COLO668 (cell line): ENCODE data around the gene LMTK3.
A peak's percentile ranks its signal among the peaks of the same experiment; 100 is the strongest.

ENCODE experiments used
- DNase-seq: peaks from one replicate; lab custom pipeline; 2025; ENCODE audit not compliant: unreplicated experiment; lab: John Stamatoyannopoulos, UW

The LMTK3 gene

DNA sequence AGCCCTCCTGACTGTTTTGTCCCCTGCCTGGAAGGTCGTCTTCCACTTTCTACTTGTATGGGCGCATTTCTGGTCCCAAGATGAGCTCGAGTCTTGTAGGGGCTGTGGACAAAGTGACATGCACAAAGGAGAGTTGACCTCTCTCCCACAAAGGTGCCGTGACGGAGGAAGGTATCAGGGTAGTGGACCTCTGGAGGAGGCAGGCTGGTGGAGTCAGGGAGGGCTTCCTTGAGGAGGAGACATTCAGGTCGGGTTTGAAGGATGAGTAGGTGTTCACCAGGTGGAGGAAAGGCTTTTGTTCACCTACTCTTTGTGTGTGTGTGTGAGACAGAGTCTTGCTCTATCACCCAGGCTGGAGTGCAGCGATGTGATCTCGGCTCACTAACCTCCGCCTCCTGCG lies 40.8 kb downstream of the LMTK3 start:
- DNase-seq, result no peak

DNA sequence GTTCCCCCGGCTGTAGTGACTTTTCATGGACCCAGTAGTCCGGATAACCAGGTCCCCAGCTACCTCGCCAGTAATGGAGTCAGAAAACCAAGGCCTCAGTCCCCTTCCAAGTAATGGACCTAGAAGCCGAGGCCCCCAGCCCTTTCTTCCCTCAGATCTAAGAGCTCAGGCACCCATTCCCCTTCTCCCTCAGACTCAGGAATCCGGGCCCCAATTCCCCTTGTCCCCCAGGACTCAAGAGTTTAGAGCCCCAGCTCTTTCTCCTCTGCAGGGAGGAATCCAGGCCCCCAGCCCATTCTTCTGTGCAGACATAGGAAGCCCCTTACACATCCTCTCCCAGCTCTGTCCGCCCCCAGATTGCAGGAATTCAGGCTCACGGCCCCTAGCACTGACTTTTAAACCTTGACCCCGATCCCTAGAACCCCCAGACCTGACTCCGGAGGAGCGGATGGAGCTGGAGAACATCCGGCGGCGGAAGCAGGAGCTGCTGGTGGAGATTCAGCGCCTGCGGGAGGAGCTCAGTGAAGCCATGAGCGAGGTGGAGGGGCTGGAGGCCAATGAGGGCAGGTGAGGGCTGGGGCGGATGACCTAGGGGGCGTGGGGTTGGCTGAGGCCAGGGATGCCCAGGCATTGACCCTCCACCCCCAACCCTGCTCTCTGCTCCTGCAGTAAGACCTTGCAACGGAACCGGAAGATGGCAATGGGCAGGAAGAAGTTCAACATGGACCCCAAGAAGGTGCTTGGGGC lies 41.5 kb downstream of the LMTK3 start:
- DNase-seq, result no peak

DNA sequence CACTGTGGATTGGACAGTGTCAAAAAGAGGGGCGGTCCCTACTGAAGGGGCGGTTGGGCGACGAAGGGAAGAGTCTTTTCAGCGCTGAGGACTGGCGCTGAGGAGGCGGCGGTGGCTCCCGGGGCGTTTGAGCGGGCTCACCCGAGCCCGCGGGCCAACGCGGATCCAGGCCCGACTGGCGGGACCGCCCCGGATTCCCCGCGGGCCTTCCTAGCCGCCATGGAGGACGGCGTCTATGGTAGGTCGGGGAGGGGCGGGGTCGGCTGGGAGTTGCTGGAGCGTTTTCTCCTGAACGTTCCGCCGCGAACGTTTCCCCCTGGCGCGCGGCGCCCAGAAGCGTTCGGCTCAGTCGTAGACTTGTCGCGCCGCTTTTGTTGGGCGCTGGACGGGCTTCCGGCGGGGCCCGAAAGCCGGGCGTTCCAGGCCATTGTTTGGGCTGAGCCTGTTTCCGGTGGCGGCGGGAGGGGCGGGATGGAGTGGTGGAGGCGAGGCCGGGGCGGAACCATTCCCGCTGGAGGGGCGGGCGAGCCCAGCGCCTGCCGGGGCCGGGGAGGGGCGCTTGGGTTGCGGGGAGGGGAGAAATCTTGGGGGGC lies 42.2 kb downstream of the LMTK3 start, which contains the start of gene CYTH2:
Gene CYTH2 (plus strand): TSS at position 81 of the 593 bp plus-strand sequence. CDS start 139 bp downstream, at position 220.
- DNase-seq, result peak; percentile 87

DNA sequence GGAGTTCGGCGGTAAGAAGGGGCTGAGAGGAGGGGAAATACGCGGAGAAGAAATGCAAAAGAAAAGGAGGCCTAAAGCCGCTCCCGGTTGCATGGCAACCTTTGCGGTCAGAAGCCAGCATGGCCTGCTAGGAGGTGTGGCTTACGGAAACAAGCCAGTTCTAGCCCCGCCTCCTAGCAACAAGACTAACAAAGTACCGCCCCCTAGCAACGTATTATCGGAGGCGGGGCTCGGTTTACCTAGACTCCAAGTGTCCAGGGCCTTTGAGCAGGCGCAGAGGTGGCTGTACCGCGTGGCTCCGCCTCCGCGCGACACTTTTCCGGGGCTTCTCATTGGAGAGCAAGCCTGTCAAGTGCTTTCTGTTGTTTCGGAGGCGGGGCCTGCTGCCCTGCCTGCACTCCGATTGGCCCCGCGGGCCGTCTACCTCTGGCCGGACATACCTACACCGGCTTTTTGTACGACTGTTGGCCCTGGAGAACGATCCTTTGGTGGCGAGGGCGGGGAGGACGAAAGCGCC lies 42.8 kb downstream of the LMTK3 start:
- DNase-seq, result peak; percentile 99

DNA sequence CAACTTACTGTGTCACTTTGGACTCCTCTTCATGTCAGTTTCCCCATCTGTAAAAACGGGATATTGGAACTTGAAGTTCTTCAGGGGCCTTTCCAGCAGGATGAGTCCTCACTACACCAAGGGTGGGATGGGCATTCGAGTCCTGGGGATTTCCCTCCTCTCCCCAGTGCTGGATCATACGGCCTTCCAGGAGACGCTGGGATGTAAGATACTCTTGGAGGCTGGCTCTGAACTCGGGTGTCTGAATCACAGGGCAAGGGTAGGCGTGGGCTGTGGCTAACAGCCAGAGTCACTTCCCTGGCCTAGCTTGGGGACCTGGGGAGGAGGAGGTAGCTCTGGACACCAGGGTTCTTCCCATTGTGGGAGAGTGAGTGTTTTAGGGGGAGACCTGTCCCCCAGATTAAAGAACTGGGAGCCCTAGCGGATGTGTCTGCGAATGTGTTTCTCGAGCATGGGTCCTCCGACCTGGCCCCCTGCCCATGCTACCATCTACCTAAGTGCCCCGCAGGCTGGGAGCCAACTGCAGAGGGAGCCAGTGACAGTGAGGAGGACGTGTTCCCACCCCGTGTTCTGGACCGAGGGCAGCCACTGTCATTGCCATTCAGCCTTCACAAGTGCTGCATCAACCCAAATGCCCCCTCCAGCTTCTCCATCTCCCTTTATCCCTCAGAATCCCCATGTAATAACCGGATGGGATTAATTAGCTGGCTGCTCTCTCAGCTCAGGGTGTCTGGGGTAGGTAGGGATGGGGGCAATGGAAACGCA lies 44.9 kb downstream of the LMTK3 start:
- DNase-seq, result no peak

DNA sequence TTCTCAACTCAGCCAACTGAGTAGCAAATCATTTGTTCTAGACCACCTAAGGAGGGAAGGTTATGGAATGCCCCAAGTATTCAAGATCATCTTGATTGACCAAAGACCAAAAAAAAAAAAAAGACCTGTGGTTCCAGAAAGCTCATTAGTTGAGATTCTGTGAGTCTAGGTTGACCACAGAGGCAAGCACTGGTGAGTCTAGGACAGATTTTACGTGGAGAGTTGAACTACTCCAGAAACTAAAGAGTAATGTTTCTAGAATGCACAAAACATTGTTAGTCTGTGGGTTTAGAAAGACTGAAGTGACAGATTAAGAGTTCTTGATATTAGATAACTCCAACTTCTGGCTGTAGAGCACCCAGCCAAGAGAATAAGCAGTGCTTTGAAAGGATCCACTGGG lies 46.4 kb downstream of the LMTK3 start:
- no peak for DNase-seq

DNA sequence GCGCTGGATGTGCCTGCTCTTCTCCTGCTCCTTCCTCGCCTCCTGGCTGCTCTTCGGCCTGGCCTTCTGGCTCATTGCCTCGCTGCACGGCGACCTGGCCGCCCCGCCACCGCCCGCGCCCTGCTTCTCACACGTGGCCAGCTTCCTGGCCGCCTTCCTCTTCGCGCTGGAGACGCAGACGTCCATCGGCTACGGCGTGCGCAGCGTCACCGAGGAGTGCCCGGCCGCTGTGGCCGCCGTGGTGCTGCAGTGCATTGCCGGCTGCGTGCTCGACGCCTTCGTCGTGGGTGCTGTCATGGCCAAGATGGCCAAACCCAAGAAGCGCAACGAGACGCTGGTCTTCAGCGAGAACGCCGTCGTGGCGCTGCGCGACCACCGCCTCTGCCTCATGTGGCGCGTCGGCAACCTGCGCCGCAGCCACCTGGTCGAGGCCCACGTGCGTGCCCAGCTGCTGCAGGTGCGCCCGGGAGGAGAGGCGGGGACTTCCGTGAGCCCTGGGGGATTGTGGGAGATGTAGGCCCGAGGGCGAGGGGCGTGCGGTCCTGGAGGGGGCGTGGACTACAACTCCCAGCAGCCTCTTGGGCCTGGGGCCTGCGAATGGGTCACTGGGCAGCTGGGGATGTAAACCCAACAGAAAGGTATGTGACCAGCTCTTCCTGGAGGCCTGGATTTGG lies 49.5 kb downstream of the LMTK3 start:
- DNase-seq, result peak; percentile 31

DNA sequence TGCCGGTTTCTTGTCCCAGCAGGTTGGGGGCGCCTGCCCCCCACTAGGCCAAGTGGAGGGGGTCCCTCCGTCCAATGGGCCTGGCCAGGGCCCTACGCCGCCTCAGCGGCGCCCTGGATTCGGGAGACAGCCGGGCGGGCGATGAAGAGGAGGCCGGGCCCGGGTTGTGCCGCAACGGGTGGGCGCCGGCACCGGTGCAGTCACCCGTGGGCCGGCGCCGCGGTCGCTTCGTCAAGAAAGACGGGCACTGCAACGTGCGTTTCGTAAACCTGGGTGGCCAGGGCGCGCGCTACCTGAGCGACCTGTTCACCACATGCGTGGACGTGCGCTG lies 50.0 kb downstream of the LMTK3 start:
- no peak for DNase-seq

DNA sequence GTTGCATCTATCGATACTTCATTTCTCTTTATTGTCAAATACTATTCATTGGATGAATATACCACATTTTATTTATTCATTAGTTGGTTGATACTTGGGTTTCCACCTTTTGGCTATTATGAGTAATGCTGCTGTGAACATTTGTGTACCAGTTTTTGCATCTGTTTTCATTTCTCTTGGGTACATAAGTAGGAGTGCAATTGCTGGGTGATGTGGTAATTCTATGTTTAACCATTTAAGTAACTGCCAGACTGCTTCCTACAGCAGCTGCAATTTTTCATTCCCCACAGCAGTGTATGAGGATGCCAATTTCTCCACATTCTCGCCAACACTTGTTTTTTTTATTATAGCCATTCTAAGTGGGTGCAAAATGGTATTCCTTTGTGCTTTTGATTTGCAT lies 53.6 kb downstream of the LMTK3 start:
- DNase-seq, result no peak

DNA sequence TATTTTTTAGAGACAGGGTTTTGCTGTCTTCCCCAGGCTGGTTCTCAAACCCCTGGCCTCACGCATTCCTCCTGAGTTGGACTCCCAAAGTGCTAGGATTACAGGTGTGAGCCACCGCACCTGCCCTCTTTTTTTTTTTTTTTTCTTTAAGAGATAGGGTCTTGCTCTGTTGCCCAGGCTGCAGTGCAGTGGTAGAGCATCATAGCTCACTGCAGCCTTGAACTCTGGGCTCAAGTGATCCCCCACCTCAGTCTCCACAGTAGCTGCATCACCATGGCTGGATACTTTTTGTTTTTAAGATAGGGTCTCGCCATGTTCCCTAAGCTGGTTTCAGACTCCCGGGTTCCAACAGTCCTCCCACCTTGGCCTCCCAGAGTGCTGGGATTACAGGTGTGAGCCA lies 54.8 kb downstream of the LMTK3 start:
- no peak for DNase-seq

DNA sequence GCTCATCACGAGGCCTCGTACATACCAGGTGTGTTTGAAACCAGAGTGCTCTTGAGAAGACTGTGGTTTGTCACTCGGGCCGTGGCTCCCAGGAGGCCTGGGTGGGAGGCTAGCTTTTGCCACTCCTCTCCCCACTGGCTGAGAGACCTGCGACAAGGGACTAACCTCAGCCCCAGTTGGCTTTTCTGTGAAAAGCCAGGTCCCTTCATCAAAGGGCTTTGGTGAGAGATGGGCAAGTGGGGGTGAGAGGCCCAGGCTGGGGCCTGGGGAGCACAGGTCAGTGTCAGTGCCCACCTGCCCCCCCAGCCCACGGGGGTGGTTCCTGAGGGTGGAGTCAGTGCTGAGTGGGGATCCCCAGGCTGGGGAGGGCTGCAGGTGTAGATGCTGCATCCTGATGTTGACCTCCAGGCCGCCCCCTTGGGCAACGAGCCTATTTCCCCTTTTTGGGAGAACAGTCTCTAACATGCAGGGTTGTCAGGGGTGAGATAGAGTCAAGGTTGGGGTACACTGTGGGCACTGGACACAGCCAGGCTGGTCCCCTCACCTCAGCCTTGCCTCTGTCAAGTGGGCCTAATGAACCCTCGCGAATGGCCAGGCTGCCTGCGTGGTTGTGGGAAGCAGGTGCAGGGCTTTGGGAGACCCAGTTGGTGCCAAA lies 55.6 kb downstream of the LMTK3 start:
- DNase-seq, result no peak

DNA sequence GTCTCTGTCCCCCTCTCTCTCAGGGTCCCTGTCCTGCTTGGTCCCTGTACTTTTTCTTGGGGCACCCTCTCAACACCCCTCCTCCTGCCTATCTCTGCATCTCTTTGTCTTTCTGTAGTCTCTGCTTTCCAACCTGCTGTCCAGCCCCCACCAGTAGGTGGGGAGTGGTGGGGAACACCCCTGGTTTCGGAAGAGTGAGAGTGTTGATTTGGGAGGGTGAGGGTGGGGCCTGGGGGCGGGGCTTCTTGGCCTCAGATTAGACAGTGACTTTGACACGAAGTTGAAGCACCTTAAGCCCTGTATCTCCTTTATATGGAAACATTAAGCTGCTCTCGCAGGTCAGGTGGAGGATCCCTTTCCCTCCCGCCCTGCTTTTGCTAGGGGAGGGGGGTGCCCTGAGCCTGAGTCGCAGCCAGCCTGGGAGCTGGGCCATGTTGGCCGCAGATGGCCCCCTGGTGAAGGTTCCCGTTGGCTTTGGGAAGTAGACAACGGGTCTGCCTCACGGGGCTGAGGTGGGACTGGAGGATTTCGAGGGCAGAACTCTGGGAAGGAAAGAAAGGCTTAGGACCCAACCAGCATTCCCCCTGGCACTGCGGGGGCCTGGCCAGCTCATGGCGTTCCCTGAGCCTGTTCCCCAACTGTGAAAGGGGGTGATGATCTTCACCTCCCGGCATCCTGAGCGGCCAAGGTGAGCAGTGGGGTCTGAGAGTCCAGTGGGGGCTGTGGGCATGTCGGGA lies 56.3 kb downstream of the LMTK3 start, which contains the start of gene KCNJ14:
Gene KCNJ14 (plus strand): TSS at position 404 of the 737 bp plus-strand sequence. CDS start 6,151 bp downstream, outside the sequence.
- no peak for DNase-seq

DNA sequence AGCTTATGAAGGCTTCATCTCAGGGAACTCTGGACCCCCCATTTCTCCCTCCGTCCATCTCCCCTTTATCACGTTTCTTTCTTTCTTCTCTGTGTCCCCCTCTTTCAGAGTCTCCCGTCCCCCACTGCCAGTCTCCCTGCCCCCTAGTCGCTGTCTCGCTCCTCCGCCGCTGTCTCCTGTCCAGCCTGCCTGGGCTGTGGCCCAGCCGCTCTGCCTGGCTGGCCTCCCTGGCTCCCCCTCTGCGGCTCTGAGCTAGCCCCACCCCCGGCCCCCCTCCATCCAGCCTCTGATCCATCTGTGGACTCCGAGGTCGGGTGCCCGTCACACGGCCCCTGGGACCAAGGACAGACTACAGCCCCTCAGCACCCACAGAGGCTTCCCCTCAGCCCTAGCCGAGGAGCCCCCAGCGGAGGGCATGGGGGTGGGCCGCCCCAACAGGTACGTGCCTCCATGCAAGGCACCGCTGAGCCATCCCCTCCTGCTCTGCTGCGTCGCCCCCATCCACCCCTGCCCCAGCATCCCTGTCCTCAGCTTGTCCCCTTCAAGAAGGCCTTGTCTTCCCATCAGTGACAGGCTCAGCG lies 57.4 kb downstream of the LMTK3 start:
- no peak for DNase-seq

DNA sequence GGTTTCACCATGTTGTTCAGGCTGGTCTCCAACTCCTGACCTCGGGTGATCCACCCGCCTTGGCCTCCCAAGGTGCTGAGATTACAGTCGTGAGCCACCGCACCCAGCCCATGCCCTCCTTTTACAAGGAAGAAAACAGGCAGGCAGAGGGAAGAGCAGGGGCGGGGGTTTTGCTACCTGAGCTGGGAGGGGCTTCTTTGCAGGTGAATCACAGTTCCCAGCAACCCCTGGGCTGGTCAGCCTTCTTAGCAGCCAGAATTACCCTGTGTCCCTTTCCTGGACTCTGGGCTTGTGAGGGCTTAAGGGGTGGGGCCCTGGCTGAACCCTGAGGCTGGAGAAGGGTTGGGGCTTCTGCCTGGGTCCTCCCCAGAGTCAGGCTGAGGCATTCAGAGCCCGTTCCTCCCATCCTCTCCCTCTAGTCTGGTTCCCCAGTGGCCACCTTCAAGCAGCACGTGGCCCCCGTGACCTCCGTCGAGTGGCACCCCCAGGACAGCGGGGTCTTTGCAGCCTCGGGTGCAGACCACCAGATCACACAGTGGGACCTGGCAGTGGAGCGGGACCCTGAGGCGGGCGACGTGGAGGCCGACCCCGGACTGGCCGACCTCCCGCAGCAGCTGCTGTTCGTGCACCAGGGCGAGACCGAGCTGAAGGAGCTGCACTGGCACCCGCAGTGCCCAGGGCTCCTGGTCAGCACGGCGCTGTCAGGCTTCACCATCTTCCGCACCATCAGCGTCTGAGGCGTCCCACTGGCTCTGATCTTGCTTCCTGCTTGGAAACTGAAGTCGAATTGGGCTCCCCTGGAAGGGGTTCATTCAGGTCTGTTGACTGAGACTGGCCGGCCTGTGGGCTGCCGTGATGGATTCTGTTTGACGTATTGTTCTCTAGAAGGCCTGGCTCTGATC lies 59.1 kb downstream of the LMTK3 start:
- DNase-seq, result no peak

DNA sequence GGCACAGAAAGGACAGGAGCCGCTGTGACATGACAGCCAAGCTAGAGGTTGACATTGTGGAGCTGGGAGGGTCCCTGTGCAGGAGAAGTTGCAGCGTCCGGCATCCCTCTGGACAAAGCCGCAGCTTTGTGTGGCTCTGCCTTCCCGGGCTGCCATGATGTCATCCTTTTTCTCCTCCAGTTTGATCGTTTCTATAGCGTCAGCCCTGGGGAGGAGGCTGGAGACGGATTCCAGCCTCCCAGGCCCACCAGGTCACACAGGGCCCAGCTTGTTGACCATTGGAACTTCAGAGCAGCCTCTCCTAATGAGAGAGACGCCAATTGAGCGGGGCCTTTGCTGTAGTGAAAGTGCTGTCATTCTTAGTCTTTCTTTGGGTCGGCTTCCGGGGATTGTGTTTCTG lies 60.0 kb downstream of the LMTK3 start:
- no peak for DNase-seq

DNA sequence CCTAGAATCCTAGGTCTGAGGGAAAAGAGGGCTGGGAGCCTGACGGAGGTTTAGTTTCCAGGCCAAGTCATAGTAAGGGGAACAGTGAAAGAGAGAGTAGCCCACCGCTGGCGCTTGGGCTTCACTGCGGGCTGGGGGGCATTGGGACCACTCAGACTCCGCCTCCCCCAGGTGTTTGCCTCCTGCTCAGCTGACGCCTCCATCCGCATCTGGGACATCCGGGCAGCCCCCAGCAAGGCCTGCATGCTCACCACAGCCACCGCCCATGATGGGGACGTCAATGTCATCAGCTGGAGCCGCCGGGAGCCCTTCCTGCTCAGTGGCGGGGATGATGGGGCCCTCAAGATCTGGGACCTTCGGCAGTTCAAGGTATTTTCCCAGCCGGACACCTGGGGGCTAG lies 60.8 kb downstream of the LMTK3 start:
- DNase-seq, result no peak

DNA sequence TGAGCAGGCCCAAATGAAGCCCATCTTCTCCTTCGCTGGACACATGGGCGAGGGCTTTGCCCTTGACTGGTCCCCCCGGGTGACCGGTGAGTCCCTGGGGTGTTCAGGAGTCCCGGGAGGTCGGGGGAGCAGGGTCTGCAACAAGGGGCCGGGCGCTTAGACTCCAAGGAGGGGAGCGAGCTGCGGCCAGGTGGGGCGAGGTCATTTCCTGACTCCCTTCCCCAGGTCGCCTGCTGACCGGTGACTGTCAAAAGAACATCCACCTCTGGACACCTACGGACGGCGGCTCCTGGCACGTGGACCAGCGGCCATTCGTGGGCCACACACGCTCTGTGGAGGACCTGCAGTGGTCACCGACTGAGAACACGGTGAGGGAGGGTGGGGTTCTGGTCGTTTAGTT lies 61.2 kb downstream of the LMTK3 start:
- DNase-seq, result no peak

DNA sequence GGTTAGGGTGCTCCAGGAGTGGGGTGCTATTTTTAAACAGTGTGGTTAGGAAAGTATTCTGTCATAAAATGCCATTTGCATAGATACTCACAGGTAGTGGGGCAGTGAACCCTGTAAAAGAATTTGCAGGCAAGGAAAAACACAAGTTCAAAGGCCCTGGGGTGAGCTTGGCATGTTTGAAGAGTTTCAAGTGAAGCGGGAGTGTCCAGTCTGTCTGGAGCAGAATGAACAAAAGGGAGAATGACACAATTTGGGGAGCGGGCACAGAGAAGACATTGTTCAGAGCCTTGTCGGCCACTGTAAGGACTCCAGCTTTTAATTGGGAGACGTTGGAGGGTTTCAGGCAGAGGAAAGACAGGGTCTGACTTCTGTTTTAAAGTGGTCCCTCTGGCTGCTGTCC lies 63.1 kb downstream of the LMTK3 start:
- DNase-seq, result no peak

DNA sequence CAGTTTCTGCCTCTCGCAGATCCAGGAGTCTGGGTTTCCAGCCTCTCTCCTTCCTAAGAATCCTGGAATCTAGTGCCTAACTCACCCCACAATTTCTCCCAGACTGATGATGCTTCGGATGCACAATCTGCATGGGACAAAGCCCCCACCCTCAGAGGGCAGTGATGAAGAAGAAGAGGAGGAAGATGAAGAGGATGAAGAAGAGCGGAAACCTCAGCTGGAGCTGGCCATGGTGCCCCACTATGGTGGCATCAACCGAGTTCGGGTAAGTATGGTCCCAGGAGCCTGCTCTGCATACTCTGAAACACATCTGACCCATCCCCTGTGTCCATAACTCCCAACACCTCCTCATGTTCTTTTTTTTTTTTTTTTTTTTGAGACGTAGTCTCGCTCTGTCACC lies 65.1 kb downstream of the LMTK3 start:
- no peak for DNase-seq
